NT2/D1 (cell line): ENCODE measurements around the gene CEP57.
"Not testable (repeated sequence)": the region's sequence is repeated elsewhere in the genome, so short reads cannot be mapped to it uniquely, and the experiment has no call there.

Experiments used
- DNase-seq: peaks from one replicate; pipeline ENCODE4 v3.0.0-alpha.2; 2011; ENCODE audit warnings: low read depth, low spot score
- H3K27me3 ChIP-seq: 2 replicates; pipeline ENCODE4 v1.6.0; 2011; ENCODE audit warnings: mild to moderate bottlenecking; ENCODE audit not compliant: insufficient read length, insufficient read depth
- H3K36me3 ChIP-seq: 2 replicates; pipeline ENCODE4 v1.6.1; 2011; ENCODE audit warnings: mild to moderate bottlenecking, low read length, mixed read lengths; ENCODE audit not compliant: insufficient read depth, insufficient read length
- H3K4me1 ChIP-seq: 2 replicates; pipeline ENCODE4 v1.5.1; 2011; ENCODE audit not compliant: insufficient read depth, insufficient read length
- H3K4me3 ChIP-seq: 2 replicates; pipeline ENCODE4 v1.5.1; 2011; ENCODE audit warnings: low read depth; ENCODE audit not compliant: insufficient read length
- H3K9ac ChIP-seq: 2 replicates; pipeline ENCODE4 v1.6.0; 2011; ENCODE audit warnings: low read depth; ENCODE audit not compliant: insufficient read length
- H3K9me3 ChIP-seq: 2 replicates; pipeline ENCODE4 v1.5.1; 2011; ENCODE audit warnings: mild to moderate bottlenecking, low read length; ENCODE audit not compliant: insufficient read depth
- SUZ12 ChIP-seq: IDR thresholded peaks from 2 replicates; pipeline ENCODE4 v1.6.1; 2011; ENCODE audit not compliant: insufficient read length, insufficient read depth; ENCODE audit errors: extremely low read depth
- YY1 ChIP-seq: IDR thresholded peaks from 2 replicates; pipeline ENCODE4 v1.6.1; 2011; ENCODE audit not compliant: insufficient read length, insufficient read depth
- ZNF274 ChIP-seq: IDR thresholded peaks from 2 replicates; pipeline ENCODE4 v1.6.1; 2011; ENCODE audit warnings: mild to moderate bottlenecking, low read depth, low read length

The CEP57 gene

DNA sequence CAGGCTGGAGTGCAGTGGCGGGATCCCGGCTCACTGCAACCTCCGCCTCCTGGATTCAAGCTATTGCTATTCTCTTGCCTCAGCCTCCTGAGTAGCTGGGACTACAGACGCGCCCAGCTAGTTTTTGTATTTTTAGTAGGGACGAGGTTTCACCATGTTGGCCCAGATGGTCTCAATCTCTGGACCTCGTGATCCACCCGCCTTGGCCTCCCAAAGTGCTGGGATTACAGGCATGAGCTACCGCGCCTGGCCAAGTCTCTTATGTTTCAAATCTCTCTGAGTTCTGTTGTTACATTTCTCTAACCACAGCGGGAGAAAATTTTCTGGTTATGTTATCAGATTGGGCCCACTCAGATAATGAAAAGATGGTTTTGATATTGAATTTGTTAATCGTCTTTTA, 10.1 kb downstream of the CEP57 start:
- Histone ChIP-seq H3K36me3 (peaks cover 32% of the 10 kb centered on the region), H3K9ac (no peak overlapping the region), H3K27me3 (no peaks in the 10 kb centered on the region), H3K4me1 (no peaks in the 10 kb centered on the region), H3K9me3 (peaks cover 3% of the 10 kb centered on the region; the same call in 1 of the 2 replicates), H3K4me3 (no peak overlapping the region)
- no peak for TF ChIP-seq ZNF274
- TF ChIP-seq YY1 = no peak
- TF ChIP-seq SUZ12 = no peak
- no peak for DNase-seq

DNA sequence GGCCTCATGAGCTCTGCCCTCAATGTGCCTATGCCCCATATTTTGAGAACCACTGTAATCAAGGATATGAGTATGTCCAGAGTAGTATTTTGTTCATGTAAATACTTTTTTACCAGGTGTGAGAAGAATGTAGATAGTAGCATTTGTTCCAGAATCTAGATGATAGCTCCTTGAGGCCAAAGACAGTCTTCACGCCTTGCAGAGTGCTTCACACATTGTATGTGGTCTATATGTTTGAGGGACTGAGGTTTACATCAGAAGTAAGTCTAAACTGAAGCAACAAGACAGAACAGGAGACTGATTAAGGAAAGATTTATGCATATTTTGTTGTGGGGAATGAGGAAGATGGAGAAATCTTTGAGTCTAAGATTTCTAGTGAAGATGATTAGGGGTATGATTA, 12.5 kb downstream of the CEP57 start:
- no peak overlapping the region for H3K9ac ChIP-seq
- H3K4me1 ChIP-seq = no peaks in the 10 kb centered on the region
- H3K9me3 ChIP-seq = peaks cover 18% of the 10 kb centered on the region; the same call in 1 of the 2 replicates
- no peaks in the 10 kb centered on the region for H3K27me3 ChIP-seq
- no peak for DNase-seq
- H3K36me3 ChIP-seq = peaks cover 40% of the 10 kb centered on the region
- H3K4me3 ChIP-seq = no peak overlapping the region
- TF ChIP-seq YY1 (no peak), SUZ12 (no peak), ZNF274 (no peak)

DNA sequence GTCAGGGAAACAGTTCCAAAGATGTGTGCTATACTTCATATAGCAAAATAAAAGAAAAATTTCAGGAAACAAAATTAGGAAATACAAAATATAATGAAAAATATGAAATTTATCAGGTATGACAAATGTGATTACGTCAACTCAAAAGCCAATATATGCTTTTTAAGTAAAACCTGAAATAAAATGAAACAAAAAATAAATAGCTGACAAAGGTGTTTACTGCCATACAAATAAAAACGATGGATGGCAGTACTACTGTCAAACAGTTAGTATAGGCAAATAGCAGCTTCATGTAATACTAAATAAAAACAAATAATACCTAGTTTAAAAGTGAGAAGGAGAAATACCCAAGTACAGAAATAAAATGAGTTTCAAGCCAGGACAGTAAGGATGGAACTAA, 13.7 kb downstream of the CEP57 start:
- no peak for TF ChIP-seq YY1
- TF ChIP-seq SUZ12 = no peak
- no peak for TF ChIP-seq ZNF274
- Histone ChIP-seq H3K4me3 (no peak overlapping the region), H3K9ac (no peak overlapping the region), H3K4me1 (no peaks in the 10 kb centered on the region), H3K9me3 (peaks cover 18% of the 10 kb centered on the region; the same call in 1 of the 2 replicates), H3K27me3 (no peaks in the 10 kb centered on the region), H3K36me3 (peaks cover 39% of the 10 kb centered on the region)
- no peak for DNase-seq

DNA sequence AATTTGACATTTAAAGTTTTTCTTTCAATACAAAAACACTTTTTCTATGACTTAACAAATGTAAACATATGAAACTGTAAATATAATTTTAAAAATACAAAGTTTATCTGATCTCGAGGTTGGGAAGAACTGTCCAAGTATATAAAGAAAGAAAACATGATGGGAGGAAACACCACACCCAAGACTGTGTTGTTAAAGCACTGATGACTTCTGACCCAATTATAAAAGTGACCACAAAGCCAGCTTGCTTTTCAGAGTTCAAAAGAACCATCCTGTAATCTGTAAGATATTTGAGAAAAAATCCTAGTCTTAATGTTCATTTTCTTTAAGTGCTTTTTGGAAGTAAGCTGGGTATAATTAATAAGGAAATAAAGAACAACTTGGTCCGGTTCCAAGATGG, 15.6 kb downstream of the CEP57 start:
- Histone ChIP-seq H3K9me3 (peaks cover 18% of the 10 kb centered on the region; the same call in 1 of the 2 replicates), H3K4me3 (no peak overlapping the region), H3K9ac (no peak overlapping the region), H3K36me3 (peaks cover 22% of the 10 kb centered on the region), H3K4me1 (no peaks in the 10 kb centered on the region), H3K27me3 (no peaks in the 10 kb centered on the region)
- DNase-seq = no peak
- TF ChIP-seq SUZ12 (no peak), YY1 (no peak), ZNF274 (no peak)

DNA sequence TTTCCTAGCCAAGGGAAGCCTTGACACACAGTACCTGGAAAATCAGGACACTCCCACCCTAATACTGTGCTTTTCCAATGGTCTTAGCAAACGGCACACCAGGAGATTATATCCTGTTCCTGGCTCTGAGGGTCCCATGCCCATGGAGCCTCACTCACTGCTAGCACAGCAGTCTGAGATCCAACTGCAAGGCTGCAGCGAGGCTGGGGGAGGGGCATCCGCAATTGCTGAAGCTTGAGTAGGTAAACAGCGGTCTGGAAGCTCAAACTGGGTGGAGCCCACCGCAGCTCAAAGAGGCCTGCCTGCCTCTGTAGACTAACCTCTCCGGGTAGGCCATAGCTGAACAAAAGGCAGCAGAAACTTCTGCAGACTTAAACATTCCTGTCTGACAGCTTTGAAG, 16.2 kb downstream of the CEP57 start:
- not testable (repeated sequence) for H3K9ac ChIP-seq, H3K4me1 ChIP-seq, H3K27me3 ChIP-seq, DNase-seq, H3K4me3 ChIP-seq
- peaks cover 21% of the 10 kb centered on the region for H3K36me3 ChIP-seq
- peaks cover 18% of the 10 kb centered on the region; the same call in 1 of the 2 replicates for H3K9me3 ChIP-seq

DNA sequence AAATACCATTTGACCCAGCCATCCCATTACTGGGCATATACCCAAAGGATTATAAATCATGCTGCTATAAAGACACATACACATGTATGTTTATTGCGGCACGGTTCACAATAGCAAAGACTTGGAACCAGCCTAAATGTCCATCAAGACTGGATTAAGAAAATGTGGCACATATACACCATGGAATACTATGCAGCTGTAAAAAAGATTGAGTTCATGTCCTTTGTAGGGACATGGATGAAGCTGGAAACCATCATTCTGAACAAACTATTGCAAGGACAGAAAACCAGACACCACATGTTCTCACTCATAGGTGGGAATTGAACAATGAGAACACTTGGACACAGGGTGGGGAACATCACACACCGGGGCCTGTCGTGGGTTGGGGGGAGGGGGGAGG, 20.8 kb downstream of the CEP57 start:
- not testable (repeated sequence) for H3K4me1 ChIP-seq, H3K9me3 ChIP-seq, H3K4me3 ChIP-seq, DNase-seq, H3K9ac ChIP-seq, H3K27me3 ChIP-seq
- peaks cover 10% of the 10 kb centered on the region for H3K36me3 ChIP-seq

DNA sequence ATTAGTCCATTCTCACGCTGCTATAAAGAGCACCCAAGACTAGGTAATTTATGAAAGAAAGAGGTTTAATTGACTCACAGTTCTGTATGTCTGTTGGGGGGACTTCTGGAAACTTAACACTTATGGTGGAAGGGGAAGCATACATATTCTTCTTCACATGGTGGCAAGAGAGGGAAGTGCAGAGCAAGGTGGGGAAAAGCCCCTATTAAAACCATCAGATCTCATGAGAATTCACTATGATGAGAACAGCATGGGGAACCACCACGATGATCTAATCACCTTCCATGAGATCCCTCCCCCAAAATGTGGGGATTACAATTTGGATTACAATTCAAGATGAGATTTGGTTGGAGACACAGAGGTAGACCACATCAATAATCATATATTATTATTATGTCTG, 25.7 kb downstream of the CEP57 start:
- TF ChIP-seq YY1 (no peak), ZNF274 (no peak), SUZ12 (no peak)
- H3K9ac ChIP-seq = no peak overlapping the region
- H3K4me1 ChIP-seq = no peaks in the 10 kb centered on the region
- no peaks in the 10 kb centered on the region for H3K9me3 ChIP-seq
- H3K27me3 ChIP-seq = no peaks in the 10 kb centered on the region
- DNase-seq = no peak
- H3K4me3 ChIP-seq = no peak overlapping the region
- peaks cover 23% of the 10 kb centered on the region for H3K36me3 ChIP-seq

DNA sequence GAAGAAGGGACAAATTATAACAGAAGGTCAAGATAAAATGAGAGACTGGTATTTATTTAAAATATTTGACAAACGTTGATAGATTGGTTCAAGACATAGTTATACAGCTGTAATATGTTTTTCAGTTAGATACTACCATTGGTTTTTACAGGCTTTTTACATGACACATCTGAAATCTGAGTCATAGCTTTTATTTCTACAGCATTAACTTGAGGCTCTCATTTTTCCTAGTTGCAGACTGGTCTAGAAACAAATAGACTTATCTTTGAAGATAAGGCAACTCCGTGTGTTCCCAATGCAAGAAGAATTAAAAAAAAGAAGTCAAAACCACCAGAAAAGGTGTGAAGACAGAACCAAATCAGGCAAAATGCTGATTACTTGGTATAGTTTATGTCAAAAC, 31.3 kb downstream of the CEP57 start:
- DNase-seq = no peak
- H3K9me3 ChIP-seq = no peaks in the 10 kb centered on the region
- H3K27me3 ChIP-seq = no peaks in the 10 kb centered on the region
- TF ChIP-seq ZNF274 (no peak), YY1 (no peak), SUZ12 (no peak)
- peaks cover 38% of the 10 kb centered on the region for H3K36me3 ChIP-seq
- H3K4me1 ChIP-seq = no peaks in the 10 kb centered on the region
- no peak overlapping the region for H3K4me3 ChIP-seq
- H3K9ac ChIP-seq = no peak overlapping the region
